GM12878 (cell line): ENCODE results near the gene MAMDC4. TPM values are rescaled to one million over a fixed set of nuclear protein-coding genes. Genes with fewer than 3 reads are reported as not detected.

Source experiments
- NKRF ChIP-seq: fragments of 450-650 bp; conservative IDR thresholded peaks from 2 replicates; pipeline ENCODE4 v1.6.1; 2017; ENCODE audit warnings: mild to moderate bottlenecking, moderate library complexity
- NRF1 ChIP-seq: conservative IDR thresholded peaks from 2 replicates; pipeline ENCODE4 v1.6.1; 2011; ENCODE audit warnings: mild to moderate bottlenecking, low read depth, low read length, improper control_type of control experiment
- TARDBP ChIP-seq: IDR thresholded peaks from 2 replicates; pipeline ENCODE4 v1.6.1; 2016; ENCODE audit warnings: borderline replicate concordance
- ZNF687 ChIP-seq: fragments of 450-650 bp; IDR thresholded peaks from 2 replicates; pipeline ENCODE4 v1.6.1; 2017; ENCODE audit warnings: mild to moderate bottlenecking, moderate library complexity
- polyA plus RNA-seq, 11 experiments: library from polyadenylated mRNA; depleted of rRNA in 4 of 11; unstranded in 6 of 11; stranded (reverse) in 5 of 11; fragments of >200 nt; fragmentation: Nextera tagmentation in 4 of 11; fragmentation: Illumina TruSeq in 1 of 11; extraction: Ambion mirVana in 4 of 11; extraction: Trizol in 1 of 11; gene quantifications; 1 replicate in 1 of 11; 2 replicates in 10 of 11; pipeline versions ENCODE4 v1.2.1 to v1.2.3, GENCODE V29; 2011 to 2016; ENCODE audit warnings: inconsistent platforms in 2 of 11, missing spikeins in 2 of 11, low read depth in 1 of 11
- total RNA-seq, 4 experiments: library from RNA; depleted of rRNA in 3 of 4; stranded (reverse); fragments of >200 nt in 3 of 4; fragmentation: Illumina TruSeq in 1 of 4; extraction: Trizol in 1 of 4; gene quantifications; 2 replicates each; pipeline versions ENCODE4 v1.2.1 to v1.2.3, GENCODE V29; 2013 to 2021

Gene MAMDC4
- total and polyA plus RNA-seq, 10 of the 15 experiments (the other 5 are each of a cell fraction or from before 2014, with no cell fraction given), result 0.22 to 5.7 (median 2.4) TPM; not detected in 1

GRCh38 chr9:136820971-136821825 is 30.9 kb upstream of the MAMDC4 start (continued):
- TF ChIP-seq TARDBP, result no peak
- TF ChIP-seq ZNF687, result no peak
- TF ChIP-seq NRF1, result no peak
- no peak for TF ChIP-seq NKRF
- TF ChIP-seq, all 136 proteins: peak for 0
